NK-92 (cell line): ENCODE results near the gene KCNQ1OT1.

ENCODE experiments used
- DNase-seq: peaks from one replicate; lab custom pipeline; 2025; ENCODE audit not compliant: unreplicated experiment; lab: John Stamatoyannopoulos, UW

The KCNQ1OT1 gene

DNA sequence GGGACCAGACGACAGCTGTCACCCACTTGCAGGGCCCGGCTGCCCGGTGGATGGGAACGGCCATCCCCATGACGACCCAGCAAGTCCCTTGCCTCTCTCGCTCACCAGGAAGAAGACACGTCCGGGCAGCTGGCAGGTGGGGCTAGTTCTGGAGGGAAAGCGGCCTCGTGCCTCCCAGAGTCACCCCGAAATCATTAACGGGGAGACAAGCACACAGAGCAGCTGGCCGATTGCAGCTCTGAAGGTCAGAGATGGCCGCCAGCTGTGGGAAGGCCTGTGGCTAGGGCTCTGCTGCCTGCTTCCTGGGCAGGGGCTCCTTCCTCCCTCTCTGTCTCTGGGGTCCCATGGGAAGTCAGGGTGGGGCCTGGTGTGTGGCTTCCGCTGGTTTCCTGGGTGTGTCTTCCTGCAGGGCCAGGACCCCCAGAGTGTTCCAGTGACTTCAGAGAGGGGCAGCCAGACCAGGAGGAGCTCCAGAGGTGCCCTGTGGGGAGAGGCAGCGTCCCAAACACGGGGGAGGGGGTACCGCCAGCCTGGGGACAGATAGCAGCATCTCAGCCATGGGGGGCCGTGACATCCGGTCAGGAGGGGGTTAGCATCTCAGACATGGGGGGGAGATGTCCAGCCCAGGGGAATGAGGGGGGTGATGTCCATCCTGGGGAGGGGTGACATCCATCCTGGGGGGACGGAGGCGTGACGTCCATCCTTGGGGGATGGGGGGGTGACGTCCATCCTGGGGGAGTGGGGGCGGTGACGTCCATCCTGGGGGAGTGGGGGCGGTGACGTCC lies 140.1 kb downstream of the KCNQ1OT1 start:
- no peak for DNase-seq

DNA sequence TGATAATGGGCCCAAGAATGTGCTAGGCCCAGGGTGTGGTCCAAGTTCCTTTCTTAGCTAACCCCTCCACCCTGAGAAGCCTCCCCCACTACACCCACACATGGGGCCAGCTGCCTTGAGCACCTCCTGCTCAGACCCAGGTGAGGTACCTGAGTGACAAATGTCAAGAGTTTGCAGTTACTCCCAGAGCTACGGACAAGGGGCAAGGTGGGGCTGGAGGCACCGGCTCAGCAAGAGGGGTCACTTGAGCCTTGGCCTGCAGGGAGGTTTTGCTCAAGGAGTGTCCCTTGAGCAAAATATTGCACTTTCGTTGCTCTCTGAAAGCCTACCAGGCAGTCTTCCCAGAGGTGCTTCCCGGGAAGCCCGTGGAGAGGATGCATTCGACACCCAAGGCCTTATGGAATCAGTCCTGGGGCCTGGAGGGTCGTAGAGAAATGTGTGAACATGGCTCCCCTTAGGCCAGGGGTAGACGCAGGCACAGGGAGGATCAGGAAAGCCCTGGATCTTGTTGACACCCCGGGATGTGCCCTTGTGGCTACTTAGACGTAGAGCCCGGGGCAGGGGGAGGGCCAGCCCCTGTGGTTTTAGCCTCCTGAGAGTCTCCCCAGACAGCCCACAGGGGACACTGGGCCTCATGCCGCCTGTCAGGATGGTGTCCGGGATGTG lies 140.8 kb downstream of the KCNQ1OT1 start:
- DNase-seq, result no peak

DNA sequence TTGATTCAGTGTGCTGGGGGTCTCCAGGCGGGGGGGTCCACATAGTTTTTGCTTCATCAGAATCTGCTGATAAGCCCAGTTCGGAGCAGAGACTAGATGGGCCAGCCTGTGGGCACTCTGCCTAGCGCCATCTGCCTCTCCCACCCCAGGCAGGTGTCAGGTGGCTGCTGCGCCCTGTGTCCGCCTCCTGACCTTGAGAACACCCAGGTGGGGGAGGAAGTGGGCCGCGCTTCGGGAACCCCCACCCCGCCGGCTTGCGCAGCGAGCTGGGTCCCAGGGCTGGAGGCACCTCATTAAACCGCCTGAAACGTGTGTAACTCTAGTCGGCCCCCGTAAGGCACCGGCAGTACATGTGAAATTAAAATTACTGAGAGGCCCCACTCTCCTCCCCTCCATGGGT lies 141.4 kb downstream of the KCNQ1OT1 start:
- DNase-seq, result no peak
